ENCODE data around the gene OR11L1. TPM values are rescaled to one million over a fixed set of nuclear protein-coding genes. Genes with fewer than 3 reads are reported as not detected.

The OR11L1 gene, protein sequence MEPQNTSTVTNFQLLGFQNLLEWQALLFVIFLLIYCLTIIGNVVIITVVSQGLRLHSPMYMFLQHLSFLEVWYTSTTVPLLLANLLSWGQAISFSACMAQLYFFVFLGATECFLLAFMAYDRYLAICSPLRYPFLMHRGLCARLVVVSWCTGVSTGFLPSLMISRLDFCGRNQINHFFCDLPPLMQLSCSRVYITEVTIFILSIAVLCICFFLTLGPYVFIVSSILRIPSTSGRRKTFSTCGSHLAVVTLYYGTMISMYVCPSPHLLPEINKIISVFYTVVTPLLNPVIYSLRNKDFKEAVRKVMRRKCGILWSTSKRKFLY
- not detected in 2 replicates for total RNA-seq

DNA sequence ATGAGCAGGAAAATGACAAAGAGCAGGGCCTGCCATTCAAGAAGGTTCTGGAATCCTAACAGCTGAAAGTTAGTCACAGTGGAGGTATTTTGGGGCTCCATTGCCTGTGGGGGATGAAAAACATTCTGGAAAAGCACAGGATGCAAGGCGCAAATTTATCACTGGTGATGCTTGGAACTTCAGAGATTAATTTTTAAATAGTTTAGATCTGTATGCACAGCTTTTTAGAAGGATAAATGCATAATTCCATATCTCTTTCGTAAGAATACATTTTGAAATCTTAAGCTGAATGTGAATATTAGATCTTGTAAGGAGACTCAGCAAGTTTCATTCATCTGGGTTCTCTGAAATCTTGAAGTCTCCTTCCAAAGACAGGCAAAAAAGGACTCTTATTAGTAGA, at the start of gene OR11L1:
Gene OR11L1 (minus strand): TSS at position 101 of the 400 bp plus-strand sequence. CDS start 0 bp downstream, at position 101.

GRCh38 chr1:247857069-247857984, 15.6 kb upstream of the OR11L1 start, which contains the start of gene TRIM58:
Gene TRIM58, plus strand, starts transcription at chr1:247857187. Its CDS starts 60 bp downstream, at chr1:247857247.

GRCh38 chr1:247824023-247824422, 17.7 kb downstream of the OR11L1 start, which contains the start of gene OR14A16:
Gene OR14A16, minus strand, starts transcription at chr1:247824119. Its CDS starts 8,390 bp downstream, at chr1:247815729.

Other genes with a start within 250 kb of the OR11L1 start
- gene OR2G3, start 236.3 kb downstream of the OR11L1 start, total RNA-seq: not detected in 2 replicates
- not detected in 2 replicates for gene OR13G1, start 162.2 kb downstream of the OR11L1 start, total RNA-seq
- not detected in 2 replicates for gene OR6F1, start 125.2 kb downstream of the OR11L1 start, total RNA-seq
- not detected in 2 replicates for gene OR14K1, start 103.3 kb downstream of the OR11L1 start, total RNA-seq
- gene OR14A2, start 93.8 kb downstream of the OR11L1 start, total RNA-seq: not detected in 2 replicates
- not detected in 2 replicates for gene OR1C1, start 81.3 kb downstream of the OR11L1 start, total RNA-seq
- not detected in 2 replicates for gene OR14A16, start 17.8 kb downstream of the OR11L1 start, total RNA-seq
- gene TRIM58, start 15.3 kb upstream of the OR11L1 start, total RNA-seq: 0.43 and 0.65 TPM in 2 replicates
- gene OR2W3, start 53.7 kb upstream of the OR11L1 start, total RNA-seq: 0.11 and 0.39 TPM in 2 replicates
- not detected in 2 replicates for gene OR2T8, start 78.4 kb upstream of the OR11L1 start, total RNA-seq
- gene OR2AJ1, start 83.0 kb upstream of the OR11L1 start, total RNA-seq: not detected in 2 replicates
- not detected in 2 replicates for gene OR2L8, start 107.0 kb upstream of the OR11L1 start, total RNA-seq
- not detected in 2 replicates for gene OR2AK2, start 123.3 kb upstream of the OR11L1 start, total RNA-seq
- 0.13 TPM in 1 of 2 replicates, not detected in the other for gene OR2L5, start 171.8 kb upstream of the OR11L1 start, total RNA-seq
- under 0.01 TPM in 2 replicates for gene OR2L2, start 188.2 kb upstream of the OR11L1 start, total RNA-seq
- gene OR2L3, start 204.9 kb upstream of the OR11L1 start, total RNA-seq: not detected in 2 replicates